ENCODE results near the gene ZNF469.

The ZNF469 gene

DNA sequence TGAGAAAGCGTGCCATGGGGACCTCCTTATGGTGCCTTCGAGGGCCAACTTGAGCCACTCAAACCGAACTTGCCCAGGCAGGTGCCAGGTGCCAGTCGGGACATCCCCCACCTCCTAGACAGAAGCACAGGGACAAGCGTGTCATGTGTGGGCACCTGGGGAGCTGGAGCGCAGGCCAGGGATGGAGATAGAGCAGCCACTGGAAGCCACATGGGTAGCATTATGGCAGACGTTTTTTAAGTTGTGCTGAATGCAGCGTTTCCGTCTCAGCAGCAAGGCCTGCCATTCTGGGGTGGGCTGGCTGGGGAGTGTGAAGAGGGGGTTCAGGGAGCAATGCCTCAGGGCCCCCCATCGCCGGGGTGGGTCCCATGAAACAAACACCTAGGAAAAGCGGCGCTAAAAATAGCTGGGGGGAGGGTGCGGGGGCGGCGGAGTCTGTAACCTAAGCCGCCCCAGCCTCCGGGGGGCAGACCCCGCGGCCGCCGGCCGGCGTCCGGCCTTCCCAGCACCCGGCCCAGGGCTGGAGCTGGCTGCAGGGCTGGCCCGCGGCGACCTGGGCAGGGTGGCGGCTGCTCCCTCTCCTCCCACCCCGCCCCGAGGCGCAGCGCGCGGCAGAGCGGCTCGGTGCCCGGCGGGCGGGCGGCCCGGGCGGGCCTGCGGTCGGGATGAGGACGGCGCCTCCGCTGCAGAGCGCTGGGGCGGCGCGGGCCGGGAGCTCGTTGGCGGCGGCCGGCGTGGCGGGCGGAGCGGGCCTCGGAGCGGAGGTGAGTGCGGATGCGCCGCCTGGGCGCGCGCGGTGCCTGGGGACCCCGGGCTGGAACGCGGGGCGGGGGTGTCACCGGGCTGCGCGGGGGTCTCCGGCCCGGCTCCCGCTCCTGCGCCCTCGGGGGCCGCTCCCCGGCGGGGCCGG lies at the start of gene ZNF469:
ZNF469 (plus strand) TSS at position 469 of the 910 bp plus-strand sequence. CDS start 44,512 bp downstream, outside the sequence.
- H3K4me3 ChIP-seq (ENCODE audit: low read depth, low read length) = peak within 1 kb of the TSS; percentile 47

GRCh38 chr16:88333848-88334777 lies 48.6 kb upstream of the ZNF469 start:
- no peaks in the 10 kb centered on the region for H3K27me3 ChIP-seq (ENCODE audit: control insufficient read depth, insufficient read depth, low read length)
- H3K4me3 ChIP-seq (ENCODE audit: low read depth, low read length) = no peak overlapping the region
- no peaks in the 10 kb centered on the region for H3K4me1 ChIP-seq (ENCODE audit: control insufficient read depth, insufficient read depth, low read length)
- no peaks in the 10 kb centered on the region for H3K36me3 ChIP-seq (ENCODE audit: control insufficient read depth, insufficient read depth, low read length)
- peaks cover 22% of the 10 kb centered on the region for H3K9me3 ChIP-seq (ENCODE audit: control insufficient read depth, insufficient read depth, low read depth, low read length)
- H3K9ac ChIP-seq (ENCODE audit: low read length) = no peak overlapping the region
- no peak overlapping the region for H3K27ac ChIP-seq (ENCODE audit: low read depth, low read length)

More for the DNA sequence above, at the start of gene ZNF469:
- peaks cover 6% of the 10 kb centered on the region; the same call in 1 of the 2 replicates for H3K9me3 ChIP-seq (ENCODE audit: control insufficient read depth, insufficient read depth, low read depth, low read length)
- peak within 1 kb of the TSS; percentile 34 for H3K9ac ChIP-seq (ENCODE audit: low read length)
- peaks cover 21% of the 10 kb centered on the region for H3K4me1 ChIP-seq (ENCODE audit: control insufficient read depth, insufficient read depth, low read length)
- no peak within 1 kb of the TSS for H3K27ac ChIP-seq (ENCODE audit: low read depth, low read length)
- no peaks in the 10 kb centered on the region for H3K36me3 ChIP-seq (ENCODE audit: control insufficient read depth, insufficient read depth, low read length)
- peaks cover 58% of the 10 kb centered on the region for H3K27me3 ChIP-seq (ENCODE audit: control insufficient read depth, insufficient read depth, low read length)

GRCh38 chr16:88334778-88335720 lies 47.7 kb upstream of the ZNF469 start:
- no peak overlapping the region for H3K27ac ChIP-seq (ENCODE audit: low read depth, low read length)
- H3K9ac ChIP-seq (ENCODE audit: low read length) = no peak overlapping the region
- H3K4me3 ChIP-seq (ENCODE audit: low read depth, low read length) = no peak overlapping the region
- no peaks in the 10 kb centered on the region for H3K27me3 ChIP-seq (ENCODE audit: control insufficient read depth, insufficient read depth, low read length)
- peaks cover 22% of the 10 kb centered on the region for H3K9me3 ChIP-seq (ENCODE audit: control insufficient read depth, insufficient read depth, low read depth, low read length)
- no peaks in the 10 kb centered on the region for H3K4me1 ChIP-seq (ENCODE audit: control insufficient read depth, insufficient read depth, low read length)
- H3K36me3 ChIP-seq (ENCODE audit: control insufficient read depth, insufficient read depth, low read length) = no peaks in the 10 kb centered on the region

GRCh38 chr16:88337021-88337420 lies 45.7 kb upstream of the ZNF469 start:
- Histone ChIP-seq H3K4me1 (ENCODE audit: control insufficient read depth, insufficient read depth, low read length) (no peaks in the 10 kb centered on the region), H3K9ac (ENCODE audit: low read length) (no peak overlapping the region), H3K27ac (ENCODE audit: low read depth, low read length) (no peak overlapping the region)

GRCh38 chr16:88337538-88337937 lies 45.2 kb upstream of the ZNF469 start:
- H3K9me3 ChIP-seq (ENCODE audit: control insufficient read depth, insufficient read depth, low read depth, low read length) = peaks cover 14% of the 10 kb centered on the region
- H3K4me1 ChIP-seq (ENCODE audit: control insufficient read depth, insufficient read depth, low read length) = no peaks in the 10 kb centered on the region
- no peak overlapping the region for H3K9ac ChIP-seq (ENCODE audit: low read length)
- H3K36me3 ChIP-seq (ENCODE audit: control insufficient read depth, insufficient read depth, low read length) = no peaks in the 10 kb centered on the region
- H3K4me3 ChIP-seq (ENCODE audit: low read depth, low read length) = no peak overlapping the region
- H3K27me3 ChIP-seq (ENCODE audit: control insufficient read depth, insufficient read depth, low read length) = no peaks in the 10 kb centered on the region
- no peak overlapping the region for H3K27ac ChIP-seq (ENCODE audit: low read depth, low read length)

More at GRCh38 chr16:88337021-88337420, 45.7 kb upstream of the ZNF469 start:
- Histone ChIP-seq H3K36me3 (ENCODE audit: control insufficient read depth, insufficient read depth, low read length) (no peaks in the 10 kb centered on the region), H3K4me3 (ENCODE audit: low read depth, low read length) (no peak overlapping the region), H3K27me3 (ENCODE audit: control insufficient read depth, insufficient read depth, low read length) (no peaks in the 10 kb centered on the region), H3K9me3 (ENCODE audit: control insufficient read depth, insufficient read depth, low read depth, low read length) (peaks cover 14% of the 10 kb centered on the region)

GRCh38 chr16:88338111-88338510 lies 44.6 kb upstream of the ZNF469 start:
- Histone ChIP-seq H3K27ac (ENCODE audit: low read depth, low read length) (no peak overlapping the region), H3K27me3 (ENCODE audit: control insufficient read depth, insufficient read depth, low read length) (no peaks in the 10 kb centered on the region), H3K9ac (ENCODE audit: low read length) (no peak overlapping the region), H3K9me3 (ENCODE audit: control insufficient read depth, insufficient read depth, low read depth, low read length) (peaks cover 16% of the 10 kb centered on the region), H3K36me3 (ENCODE audit: control insufficient read depth, insufficient read depth, low read length) (no peaks in the 10 kb centered on the region), H3K4me3 (ENCODE audit: low read depth, low read length) (no peak overlapping the region), H3K4me1 (ENCODE audit: control insufficient read depth, insufficient read depth, low read length) (no peaks in the 10 kb centered on the region)

GRCh38 chr16:88338896-88339295 lies 43.9 kb upstream of the ZNF469 start:
- peaks cover 19% of the 10 kb centered on the region for H3K9me3 ChIP-seq (ENCODE audit: control insufficient read depth, insufficient read depth, low read depth, low read length)
- H3K27me3 ChIP-seq (ENCODE audit: control insufficient read depth, insufficient read depth, low read length) = no peaks in the 10 kb centered on the region
- H3K9ac ChIP-seq (ENCODE audit: low read length) = no peak overlapping the region
- H3K27ac ChIP-seq (ENCODE audit: low read depth, low read length) = no peak overlapping the region
- H3K4me1 ChIP-seq (ENCODE audit: control insufficient read depth, insufficient read depth, low read length) = no peaks in the 10 kb centered on the region
- no peaks in the 10 kb centered on the region for H3K36me3 ChIP-seq (ENCODE audit: control insufficient read depth, insufficient read depth, low read length)
- H3K4me3 ChIP-seq (ENCODE audit: low read depth, low read length) = no peak overlapping the region

GRCh38 chr16:88339930-88340754 lies 42.6 kb upstream of the ZNF469 start:
- Histone ChIP-seq H3K4me1 (ENCODE audit: control insufficient read depth, insufficient read depth, low read length) (no peaks in the 10 kb centered on the region), H3K36me3 (ENCODE audit: control insufficient read depth, insufficient read depth, low read length) (no peaks in the 10 kb centered on the region), H3K9ac (ENCODE audit: low read length) (no peak overlapping the region), H3K9me3 (ENCODE audit: control insufficient read depth, insufficient read depth, low read depth, low read length) (peaks cover 19% of the 10 kb centered on the region), H3K27me3 (ENCODE audit: control insufficient read depth, insufficient read depth, low read length) (no peaks in the 10 kb centered on the region), H3K4me3 (ENCODE audit: low read depth, low read length) (no peak overlapping the region), H3K27ac (ENCODE audit: low read depth, low read length) (no peak overlapping the region)

- Histone ChIP-seq H3K36me3 (ENCODE audit: control insufficient read depth, insufficient read depth, low read length) (no peaks in the 10 kb centered on the region), H3K9me3 (ENCODE audit: control insufficient read depth, insufficient read depth, low read depth, low read length) (peaks cover 16% of the 10 kb centered on the region), H3K4me3 (ENCODE audit: low read depth, low read length) (no peak overlapping the region), H3K4me1 (ENCODE audit: control insufficient read depth, insufficient read depth, low read length) (no peaks in the 10 kb centered on the region), H3K27me3 (ENCODE audit: control insufficient read depth, insufficient read depth, low read length) (no peaks in the 10 kb centered on the region), H3K9ac (ENCODE audit: low read length) (no peak overlapping the region), H3K27ac (ENCODE audit: low read depth, low read length) (no peak overlapping the region)
These were observed 42.0 kb upstream of the ZNF469 start for GRCh38 chr16:88340755-88341150.

Data from HUES6 (cell line).